Activated CD4-positive, alpha-beta T cell treated with anti-CD3 and anti-CD28 coated beads for 36 hours (primary cell): ENCODE results near the gene LDLRAP1. TPM values are rescaled to one million over a fixed set of nuclear protein-coding genes. Genes with fewer than 3 reads are reported as not detected.
"Not testable (repeated sequence)": the region's sequence is repeated elsewhere in the genome, so short reads cannot be mapped to it uniquely, and the experiment has no call there.

Experiments used
- ATAC-seq: fragments of 200-7000 bp; cut with Tn5 transposase; one replicate; pipeline ENCODE4 v1.10.0; 2021; ENCODE audit warnings: mild to moderate bottlenecking, moderate library complexity
- CTCF ChIA-PET: fragments of 350-600 bp; sonication (Branson Sonifier 250); formaldehyde crosslinking; loops from one replicate; lab custom pipeline; 2021; ENCODE audit warnings: antibody characterized with exemption; lab: Charles Lee
- POLR2A ChIA-PET: fragments of 350-600 bp; sonication (Branson Sonifier 250); formaldehyde crosslinking; loops from one replicate; lab custom pipeline; 2021; ENCODE audit warnings: antibody characterized with exemption, inconsistent platforms; lab: Charles Lee
- DNase-seq: peaks from one replicate; pipeline ENCODE4 v3.0.0-alpha.2; 2020
- H3K27ac Mint-ChIP-seq: one replicate; pipeline ENCODE4 v1.8.0; 2021; ENCODE audit warnings: mixed read lengths
- H3K27me3 Mint-ChIP-seq: one replicate; pipeline ENCODE4 v1.8.0; 2021; ENCODE audit warnings: mixed read lengths
- H3K36me3 Mint-ChIP-seq: one replicate; pipeline ENCODE4 v1.8.0; 2021; ENCODE audit warnings: low read depth, mixed read lengths
- H3K4me1 Mint-ChIP-seq: one replicate; pipeline ENCODE4 v1.8.0; 2021; ENCODE audit warnings: mixed read lengths
- H3K4me3 Mint-ChIP-seq: one replicate; pipeline ENCODE4 v1.8.0; 2021; ENCODE audit warnings: mild to moderate bottlenecking, moderate library complexity, mixed read lengths
- H3K9me3 Mint-ChIP-seq: one replicate; pipeline ENCODE4 v1.8.0; 2021; ENCODE audit warnings: low read depth, mixed read lengths
- intact Hi-C, 2 experiments: fragments of 100-400 bp; cut with DNase I in 1 of 2; cut with micrococcal nuclease in 1 of 2; formaldehyde crosslinking; loops; one replicate each; pipeline versions ENCODE4 v1.14.2 to v1.15.1; 2022 to 2024; cut with DNase I, micrococcal nuclease
- total RNA-seq, 2 experiments: library from RNA; stranded (reverse); gene quantifications; one replicate each; pipeline ENCODE4 v1.2.3, GENCODE V29; 2021

Gene LDLRAP1
- total RNA-seq, 2 experiments from 2014 or later, result 13.0 to 14.6 TPM

DNA sequence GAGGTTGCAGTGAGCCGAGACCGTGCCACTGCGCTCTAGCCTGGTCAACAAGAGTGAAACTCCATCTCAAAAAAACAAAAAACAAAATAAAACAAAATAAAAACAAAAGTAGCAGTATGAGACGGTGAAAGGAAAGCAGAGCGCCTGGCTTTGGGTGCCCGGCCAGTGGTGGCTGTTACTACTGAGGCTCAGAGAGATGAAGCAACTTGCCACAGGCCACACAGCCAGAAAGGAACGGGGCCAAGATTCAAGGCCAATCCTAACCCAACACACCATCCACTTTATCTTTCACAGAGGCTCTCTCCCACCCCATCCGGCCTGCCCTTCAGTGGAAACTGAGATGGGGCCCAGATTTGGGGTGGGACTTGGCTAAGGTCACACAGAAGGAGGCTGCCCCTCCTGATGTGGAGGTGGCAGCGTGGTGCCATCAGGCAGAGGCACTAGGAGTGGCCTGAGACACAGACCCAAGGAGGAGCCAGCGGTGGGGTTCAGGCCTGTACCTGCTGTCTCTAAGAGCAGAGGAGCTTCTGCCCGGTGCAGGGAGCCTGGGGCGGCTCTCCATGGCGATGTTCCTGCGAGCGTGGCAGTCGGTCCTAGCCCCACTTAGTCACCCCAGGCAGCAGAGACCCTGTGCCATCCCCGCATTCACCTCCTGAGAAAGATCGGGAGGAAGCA, 33.2 kb downstream of the LDLRAP1 start:
- no peaks in the 10 kb centered on the region for H3K9me3 Mint-ChIP-seq
- ATAC-seq, result no peak
- ChIA-PET CTCF (interaction anchor here (0.6 kb wide), 1 partner anchor 49 kb away, joined by 4 read pairs; no protein-coding TSS in a partner anchor), POLR2A (interaction anchor here (0.6 kb wide), 1 partner anchor 255 kb away, joined by 4 read pairs; no protein-coding TSS in a partner anchor)
- no peaks in the 10 kb centered on the region for H3K27me3 Mint-ChIP-seq
- no peak for DNase-seq
- H3K4me3 Mint-ChIP-seq, result no peak overlapping the region
- H3K36me3 Mint-ChIP-seq, result no peaks in the 10 kb centered on the region
- intact Hi-C loops, result no loop called here
- H3K4me1 Mint-ChIP-seq, result peaks cover 17% of the 10 kb centered on the region
- no peak overlapping the region for H3K27ac Mint-ChIP-seq

DNA sequence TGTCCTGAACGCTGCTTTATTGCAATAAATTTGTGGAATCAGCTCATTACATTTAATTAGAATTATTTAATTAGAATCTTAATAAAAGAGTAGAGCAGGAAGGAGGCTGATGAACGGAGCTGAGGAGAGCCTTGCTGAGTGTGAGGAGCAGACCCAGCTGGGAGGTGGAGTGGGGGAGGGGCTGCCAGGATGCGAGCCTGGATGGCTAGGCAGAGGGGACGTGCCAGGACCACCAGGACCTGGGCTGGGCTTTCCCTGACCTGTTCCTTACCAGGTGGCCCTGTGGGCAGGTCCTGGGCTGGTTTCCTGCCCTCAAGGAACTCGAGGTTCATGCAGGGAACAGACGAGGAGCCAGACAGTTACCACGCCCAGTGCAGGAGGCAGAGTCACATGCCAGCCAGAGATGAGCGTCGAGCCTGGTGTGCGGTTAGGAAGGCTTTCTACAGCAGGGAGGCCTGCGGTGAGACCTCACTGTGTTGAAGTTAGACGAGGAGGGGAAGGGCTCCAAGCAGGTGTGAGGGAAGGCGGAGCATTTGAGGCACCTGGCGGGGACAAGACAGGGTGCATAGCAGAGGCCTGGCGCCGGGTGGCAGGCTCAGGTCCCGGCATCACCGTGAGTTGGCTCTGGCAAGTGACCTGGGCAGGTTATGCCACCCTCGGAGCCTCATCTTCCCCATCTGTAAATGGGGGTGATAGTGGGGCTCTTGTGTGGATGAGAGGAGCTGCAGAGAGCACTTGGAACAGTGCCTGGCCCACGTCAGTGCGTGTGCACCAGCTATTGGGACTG, 33.9 kb downstream of the LDLRAP1 start:
- H3K27me3 Mint-ChIP-seq, result no peaks in the 10 kb centered on the region
- peak overlapping the region; percentile 35 for H3K27ac Mint-ChIP-seq

GRCh38 chr1:25579292-25580252, 36.2 kb downstream of the LDLRAP1 start:
- H3K27me3 Mint-ChIP-seq, result no peaks in the 10 kb centered on the region
- H3K4me1 Mint-ChIP-seq, result no peaks in the 10 kb centered on the region
- intact Hi-C loops, result no loop called here
- ChIA-PET POLR2A (interaction anchor here (1.2 kb wide), 1 partner anchor 13 kb away, joined by 3 read pairs; no protein-coding TSS in a partner anchor), CTCF (interaction anchor here (0.6 to 1.4 kb wide), 11 partner anchors 15 to 623 kb away, joined by 3 to 6 read pairs (median 4); no protein-coding TSS in a partner anchor)
- ATAC-seq (no peak), DNase-seq (no peak)
- H3K9me3 Mint-ChIP-seq, result no peaks in the 10 kb centered on the region
- no peak overlapping the region for H3K4me3 Mint-ChIP-seq
- H3K27ac Mint-ChIP-seq, result no peak overlapping the region
- H3K36me3 Mint-ChIP-seq, result no peaks in the 10 kb centered on the region

More for the DNA sequence above, 33.9 kb downstream of the LDLRAP1 start:
- no peak overlapping the region for H3K4me3 Mint-ChIP-seq
- no peaks in the 10 kb centered on the region for H3K9me3 Mint-ChIP-seq
- ATAC-seq (no peak), DNase-seq (no peak)
- CTCF ChIA-PET, result interaction anchor here (1.1 kb wide), 2 partner anchors 31 to 219 kb away, joined by 3 to 4 read pairs; no protein-coding TSS in a partner anchor
- peaks cover 10% of the 10 kb centered on the region for H3K4me1 Mint-ChIP-seq
- intact Hi-C loops, result no loop called here
- H3K36me3 Mint-ChIP-seq, result no peaks in the 10 kb centered on the region
- POLR2A ChIA-PET, result interaction anchor here (0.6 kb wide), 1 partner anchor 255 kb away, joined by 4 read pairs; no protein-coding TSS in a partner anchor

DNA sequence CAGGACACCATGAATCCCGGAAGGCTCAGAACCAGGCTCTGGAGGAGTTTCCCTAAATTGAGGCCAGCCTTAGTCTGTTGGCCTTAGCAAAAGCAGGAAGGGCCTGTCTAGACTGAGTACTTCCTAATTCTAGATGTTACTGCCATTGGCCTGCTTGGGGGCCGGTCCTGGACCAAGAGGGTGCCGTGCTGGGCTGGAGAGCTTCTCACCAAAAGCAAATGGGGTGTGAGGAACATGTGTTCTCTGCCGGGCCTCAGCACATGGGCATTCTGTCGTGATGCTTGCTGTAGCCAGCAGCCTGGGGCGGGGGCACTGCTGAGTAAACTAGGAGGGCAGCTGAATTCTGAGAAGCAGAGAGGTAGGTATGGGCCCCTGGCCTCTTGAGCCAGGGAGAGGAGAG, 37.5 kb downstream of the LDLRAP1 start:
- no peaks in the 10 kb centered on the region for H3K4me1 Mint-ChIP-seq
- CTCF ChIA-PET, result interaction anchor here (0.8 to 1.6 kb wide), 3 partner anchors 9 to 427 kb away, joined by 3 to 6 read pairs (median 5); no protein-coding TSS in a partner anchor
- no peaks in the 10 kb centered on the region for H3K9me3 Mint-ChIP-seq
- H3K4me3 Mint-ChIP-seq, result no peak overlapping the region
- no peaks in the 10 kb centered on the region for H3K27me3 Mint-ChIP-seq
- H3K27ac Mint-ChIP-seq, result no peak overlapping the region
- intact Hi-C loops, result no loop called here
- H3K36me3 Mint-ChIP-seq, result no peaks in the 10 kb centered on the region
- POLR2A ChIA-PET, result interaction anchor here (0.6 kb wide), 1 partner anchor 81 kb away, joined by 4 read pairs; no protein-coding TSS in a partner anchor
- DNase-seq (no peak), ATAC-seq (no peak)

GRCh38 chr1:25581764-25582163, 38.4 kb downstream of the LDLRAP1 start:
- ChIA-PET POLR2A (no interaction called here), CTCF (interaction anchor here (1.2 to 1.6 kb wide), 2 partner anchors 8 to 9 kb away, joined by 6 read pairs; no protein-coding TSS in a partner anchor)
- Mint-ChIP-seq H3K27me3 (no peaks in the 10 kb centered on the region), H3K9me3 (no peaks in the 10 kb centered on the region), H3K4me1 (no peaks in the 10 kb centered on the region), H3K27ac (no peak overlapping the region), H3K36me3 (no peaks in the 10 kb centered on the region), H3K4me3 (no peak overlapping the region)
- intact Hi-C loops, result no loop called here
- ATAC-seq (no peak), DNase-seq (no peak)

GRCh38 chr1:25583519-25584370, 40.3 kb downstream of the LDLRAP1 start:
- intact Hi-C loops, result no loop called here
- Mint-ChIP-seq H3K9me3 (no peaks in the 10 kb centered on the region), H3K36me3 (no peaks in the 10 kb centered on the region), H3K27ac (no peak overlapping the region), H3K4me3 (no peak overlapping the region), H3K27me3 (no peaks in the 10 kb centered on the region), H3K4me1 (peaks cover 2% of the 10 kb centered on the region)
- ATAC-seq, result no peak
- ChIA-PET POLR2A (no interaction called here), CTCF (interaction anchor here (0.6 to 1.3 kb wide), 3 partner anchors 15 to 642 kb away, joined by 3 to 4 read pairs (median 3); no protein-coding TSS in a partner anchor)
- DNase-seq, result no peak

- Mint-ChIP-seq H3K27me3 (no peaks in the 10 kb centered on the region), H3K36me3 (no peaks in the 10 kb centered on the region), H3K4me1 (peaks cover 9% of the 10 kb centered on the region), H3K27ac (no peak overlapping the region), H3K4me3 (no peak overlapping the region), H3K9me3 (no peaks in the 10 kb centered on the region)
- ATAC-seq (no peak), DNase-seq (no peak)
- intact Hi-C loops, result no loop called here
- POLR2A ChIA-PET, result no interaction called here
- CTCF ChIA-PET, result no interaction called here
Observed at GRCh38 chr1:25586181-25586588, 42.8 kb downstream of the LDLRAP1 start.

DNA sequence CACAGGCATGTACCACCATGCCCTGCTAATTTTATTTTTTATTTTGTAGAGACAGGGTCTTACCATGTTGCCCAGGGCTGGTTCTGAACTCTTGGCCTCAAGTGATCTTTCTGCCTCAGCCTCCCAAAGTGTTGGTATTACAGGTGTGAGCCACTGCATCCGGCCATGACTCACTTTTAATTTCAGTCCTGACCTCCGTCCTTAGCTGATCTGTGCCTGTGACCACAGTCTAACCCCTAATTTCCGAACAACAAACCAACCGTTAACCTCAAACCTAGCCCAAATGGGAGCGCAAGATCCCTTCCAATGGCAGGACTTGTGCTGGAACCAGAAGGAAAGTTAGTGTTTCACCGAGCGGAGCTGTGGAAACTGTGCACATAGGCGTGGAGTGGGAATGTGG, 43.9 kb downstream of the LDLRAP1 start:
- ChIA-PET POLR2A (no interaction called here), CTCF (interaction anchor here (0.7 to 1.0 kb wide), 2 partner anchors 11 to 137 kb away, joined by 4 to 6 read pairs; no protein-coding TSS in a partner anchor)
- H3K36me3 Mint-ChIP-seq, result no peaks in the 10 kb centered on the region
- DNase-seq (no peak), ATAC-seq (no peak)
- H3K27ac Mint-ChIP-seq, result no peak overlapping the region
- H3K9me3 Mint-ChIP-seq, result no peaks in the 10 kb centered on the region
- H3K27me3 Mint-ChIP-seq, result no peaks in the 10 kb centered on the region
- H3K4me3 Mint-ChIP-seq, result no peak overlapping the region
- intact Hi-C loops, result no loop called here
- H3K4me1 Mint-ChIP-seq, result peaks cover 9% of the 10 kb centered on the region

GRCh38 chr1:25588224-25588623, 44.8 kb downstream of the LDLRAP1 start:
- H3K4me3 Mint-ChIP-seq, POLR2A ChIA-PET, H3K36me3 Mint-ChIP-seq, H3K9me3 Mint-ChIP-seq, CTCF ChIA-PET, H3K27me3 Mint-ChIP-seq, DNase-seq, intact Hi-C loops, H3K4me1 Mint-ChIP-seq, H3K27ac Mint-ChIP-seq, ATAC-seq: not testable (repeated sequence)

DNA sequence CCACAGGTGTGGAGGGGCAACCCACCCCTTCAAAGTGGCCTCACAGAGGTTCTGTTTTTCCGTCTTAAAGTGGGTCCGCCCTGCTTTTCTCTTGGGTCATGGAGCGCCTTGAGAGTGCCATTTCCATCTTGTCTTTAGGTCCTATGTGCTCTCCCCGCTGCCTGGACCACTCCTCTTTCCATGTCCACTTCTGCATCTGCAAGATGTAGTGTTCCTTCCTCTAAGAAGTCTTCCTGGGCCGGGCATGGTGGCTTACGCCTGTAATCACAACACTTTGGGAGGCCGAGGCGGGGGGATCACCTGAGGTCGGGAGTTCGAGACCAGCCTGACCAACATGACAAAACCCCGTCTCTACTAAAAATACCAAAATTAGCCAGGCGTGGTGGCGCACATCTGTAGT, 45.4 kb downstream of the LDLRAP1 start:
- ATAC-seq, H3K27me3 Mint-ChIP-seq, H3K9me3 Mint-ChIP-seq, H3K36me3 Mint-ChIP-seq, H3K4me3 Mint-ChIP-seq, H3K4me1 Mint-ChIP-seq, H3K27ac Mint-ChIP-seq, intact Hi-C loops, POLR2A ChIA-PET, DNase-seq: not testable (repeated sequence)
- CTCF ChIA-PET, result interaction anchor here (1.3 kb wide), 1 partner anchor 16 kb away, joined by 7 read pairs; no protein-coding TSS in a partner anchor
